Gastrocnemius medialis (tissue), 4 donors: ENCODE results near the gene MYO3B. TPM values are rescaled to one million over a fixed set of nuclear protein-coding genes. Genes with fewer than 3 reads are reported as not detected.

Experiments
- ATAC-seq, 2 donors: fragments of 150-250 bp; one replicate each; pipeline ENCODE4 v1.9.1; 2016
- DNase-seq, 2 donors: peaks; one replicate each; pipeline ENCODE4 v3.0.0-alpha.2; 2019
- H3K27ac ChIP-seq, 4 donors: fragments of 200-600 bp; sonication (generic); 1 replicate in 1 of 4; 2 replicates in 3 of 4; pipeline ENCODE4 v1.5.1; 2016 to 2018; ENCODE audit warnings: mild to moderate bottlenecking in 2 of 4, moderate library complexity in 1 of 4
- H3K27me3 ChIP-seq, 3 donors: fragments of 200-600 bp; sonication (generic) in 2 of 3; 1 replicate in 1 of 3; 2 replicates in 2 of 3; pipeline versions ENCODE4 v1.5.1 to v1.6.0; 2016 to 2019; ENCODE audit warnings: mild to moderate bottlenecking in 1 of 3, moderate library complexity in 1 of 3
- H3K36me3 ChIP-seq, 2 donors: fragments of 200-600 bp; sonication (generic) in 1 of 2; one replicate each; pipeline ENCODE4 v1.5.1; 2017 to 2018
- H3K4me1 ChIP-seq, 2 donors: fragments of 200-600 bp; sonication (generic) in 1 of 2; one replicate each; pipeline ENCODE4 v1.5.1; 2016 to 2017; ENCODE audit warnings: mild to moderate bottlenecking in 2 of 2
- H3K4me3 ChIP-seq, 4 donors: fragments of 200-600 bp; sonication (generic) in 3 of 4; 1 replicate in 1 of 4; 2 replicates in 3 of 4; pipeline ENCODE4 v1.5.1; 2016 to 2019; ENCODE audit warnings: mild to moderate bottlenecking in 2 of 4
- H3K9me3 ChIP-seq, 3 donors: fragments of 200-600 bp; sonication (generic) in 2 of 3; 1 replicate in 1 of 3; 2 replicates in 2 of 3; pipeline ENCODE4 v1.5.1; 2016 to 2019
- CTCF ChIP-seq, 5 experiments: fragments of 450-650 bp in 3 of 5; fragments of 200-600 bp in 2 of 5; sonication (generic) in 2 of 5; IDR thresholded peaks in 4 of 5; conservative IDR thresholded peaks in 1 of 5; 1 replicate in 4 of 5; 2 replicates in 1 of 5; pipeline ENCODE4 v1.5.1; 2016 to 2019; ENCODE audit warnings: antibody characterized with exemption in 5 of 5, mild to moderate bottlenecking in 3 of 5, moderate library complexity in 3 of 5
- POLR2A ChIP-seq, 2 donors: fragments of 450-650 bp; IDR thresholded peaks; one replicate each; pipeline ENCODE4 v1.6.1; 2017; ENCODE audit warnings: antibody characterized with exemption in 2 of 2, mild to moderate bottlenecking in 2 of 2, moderate library complexity in 2 of 2
- in situ Hi-C, 4 donors: fragments of 200-750 bp; cut with MboI; loops; one replicate each; pipeline versions ENCODE4 v1.15.0 to v1.8.0; 2017; ENCODE audit warnings: low sequenced_read_pairs in 4 of 4
- intact Hi-C: fragments of 100-400 bp; cut with DNase I; formaldehyde crosslinking; loops from one replicate; pipeline ENCODE4 v1.15.1; 2023; ENCODE audit warnings: low total_unique reads
- total RNA-seq, 4 donors: library from RNA; depleted of rRNA; stranded (reverse); fragments of >200 nt; gene quantifications; one replicate each; pipeline versions ENCODE4 v1.1.0 to v1.2.3, GENCODE V29; 2016

The MYO3B gene
- total RNA-seq, 4 donors from 2014 or later: 0.07 to 0.27 TPM; not detected in 2

DNA sequence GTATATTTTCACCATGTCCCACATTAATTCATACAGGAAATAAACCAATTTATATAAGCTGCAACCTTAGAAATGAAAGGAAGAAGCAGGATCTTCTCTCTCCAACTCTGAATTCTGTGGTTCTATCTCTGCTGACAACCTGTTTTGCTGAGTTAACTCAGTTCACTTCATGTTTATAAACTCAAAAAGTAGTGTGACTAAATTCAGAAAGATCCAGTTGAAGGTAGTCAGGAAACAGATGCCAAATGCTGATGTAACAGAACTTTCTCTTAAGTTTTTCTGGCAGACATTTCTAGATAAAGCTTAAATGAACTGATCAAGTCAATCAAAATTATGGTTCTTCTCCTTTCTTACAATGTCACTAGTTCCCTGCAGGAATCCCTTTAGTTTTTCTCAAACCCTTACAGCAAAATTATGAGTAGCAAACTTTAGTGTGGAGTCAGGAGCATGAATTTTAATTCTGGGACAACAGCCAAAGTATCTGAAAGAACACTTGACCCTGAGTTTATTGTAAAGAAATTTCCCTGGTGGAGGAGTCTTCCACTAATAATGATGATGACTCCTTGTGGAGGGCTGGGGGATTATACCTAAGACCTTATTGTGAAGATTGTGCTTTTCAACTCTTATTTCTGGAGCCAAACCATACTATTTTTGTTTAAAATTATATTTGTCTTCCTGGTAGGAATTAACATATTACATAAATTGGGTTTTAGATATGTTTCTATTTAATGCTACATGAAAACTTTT lies 216.9 kb downstream of the MYO3B start:
- no peak for ATAC-seq
- in situ Hi-C loops (no loop called here), intact Hi-C loops (no loop called here)

DNA sequence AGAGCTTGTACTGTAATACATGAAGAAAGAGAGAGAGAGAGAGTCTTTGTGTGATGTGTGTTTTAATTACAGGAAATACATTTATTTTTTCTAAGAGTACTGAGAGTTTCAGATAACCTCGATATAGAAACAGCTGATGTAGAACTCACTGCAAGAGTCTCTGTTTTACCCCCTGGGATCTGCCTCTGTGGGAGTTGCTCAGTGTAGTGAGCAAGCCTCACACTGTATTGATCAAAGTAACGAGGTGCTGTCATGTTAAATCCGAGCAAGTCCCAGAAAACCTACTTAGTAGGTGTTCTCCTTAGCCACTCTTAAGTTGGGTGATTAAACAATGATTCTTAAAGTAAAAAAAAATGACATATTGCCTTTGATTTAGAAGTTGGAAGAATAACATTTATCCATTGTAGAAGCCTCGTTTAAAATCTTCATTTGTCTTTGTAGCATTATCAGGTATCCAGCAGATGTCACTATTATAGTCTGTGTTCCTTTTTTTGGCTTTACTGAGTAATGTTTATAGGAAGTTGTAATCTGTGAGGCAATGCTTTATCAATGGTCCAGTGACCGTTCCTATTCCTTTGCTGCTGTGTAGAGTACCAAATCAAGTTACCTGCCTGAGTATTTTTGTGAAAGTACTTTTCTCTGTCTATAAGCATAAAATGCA lies 219.0 kb downstream of the MYO3B start:
- Histone ChIP-seq H3K36me3 (no peaks in the 10 kb centered on the region), H3K4me3 (no peak overlapping the region)
- intact Hi-C loops: no loop called here

More for the DNA sequence above, 216.9 kb downstream of the MYO3B start:
- no peak for DNase-seq
- peaks cover 0 to 9% (median 4%) of the 10 kb centered on the region in 3 donors for H3K27me3 ChIP-seq
- no peaks in the 10 kb centered on the region for H3K36me3 ChIP-seq
- no peaks in the 10 kb centered on the region for H3K9me3 ChIP-seq
- TF ChIP-seq CTCF (IDR thresholded peaks at IDR 0.05 in 4 of 5, conservative IDR thresholded peaks at IDR 0.05 in 1 of 5) (no peak), POLR2A (IDR thresholded peaks at IDR 0.05) (no peak)
- H3K4me3 ChIP-seq: no peak overlapping the region
- H3K27ac ChIP-seq: no peak overlapping the region
- no peaks in the 10 kb centered on the region for H3K4me1 ChIP-seq

GRCh38 chr2:170401187-170401586 lies 223.2 kb downstream of the MYO3B start:
- no peaks in the 10 kb centered on the region for H3K9me3 ChIP-seq
- no peak overlapping the region for H3K4me3 ChIP-seq
- no peaks in the 10 kb centered on the region for H3K4me1 ChIP-seq
- intact Hi-C loops: no loop called here
- TF ChIP-seq CTCF (IDR thresholded peaks at IDR 0.05 in 4 of 5, conservative IDR thresholded peaks at IDR 0.05 in 1 of 5) (no peak), POLR2A (IDR thresholded peaks at IDR 0.05) (no peak)
- H3K27me3 ChIP-seq: peaks cover 0 to 2% (median 0%) of the 10 kb centered on the region in 3 donors
- H3K27ac ChIP-seq: no peak overlapping the region
- in situ Hi-C loops: loop anchor here in 2 of 4 donors (25.0 kb wide), 1 partner anchor 411 kb away; the partner anchor contains the start of gene GAD1 (in 2 of the 2)
- no peaks in the 10 kb centered on the region for H3K36me3 ChIP-seq
- DNase-seq (no peak), ATAC-seq (no peak)

More for the DNA sequence above, 219.0 kb downstream of the MYO3B start:
- in situ Hi-C loops: no loop called here
- Histone ChIP-seq H3K9me3 (no peaks in the 10 kb centered on the region), H3K4me1 (no peaks in the 10 kb centered on the region), H3K27me3 (peaks cover 0 to 9% (median 4%) of the 10 kb centered on the region in 3 donors), H3K27ac (no peak overlapping the region)
- DNase-seq (no peak), ATAC-seq (no peak)
- TF ChIP-seq POLR2A (IDR thresholded peaks at IDR 0.05) (no peak), CTCF (IDR thresholded peaks at IDR 0.05 in 4 of 5, conservative IDR thresholded peaks at IDR 0.05 in 1 of 5) (no peak)

- no peaks in the 10 kb centered on the region for H3K36me3 ChIP-seq
- no peak for TF ChIP-seq POLR2A (IDR thresholded peaks at IDR 0.05)
- no peak for TF ChIP-seq CTCF (IDR thresholded peaks at IDR 0.05 in 4 of 5, conservative IDR thresholded peaks at IDR 0.05 in 1 of 5)
- in situ Hi-C loops: loop anchor here in 2 of 4 donors (25.0 kb wide), 1 partner anchor 407 kb away; the partner anchor contains the start of gene GAD1 (in 2 of the 2)
- H3K27ac ChIP-seq: no peak overlapping the region
- no peaks in the 10 kb centered on the region for H3K9me3 ChIP-seq
- H3K4me1 ChIP-seq: no peaks in the 10 kb centered on the region
- H3K27me3 ChIP-seq: peaks cover 0 to 2% (median 0%) of the 10 kb centered on the region in 3 donors
- DNase-seq (no peak), ATAC-seq (no peak)
- no peak overlapping the region for H3K4me3 ChIP-seq
- intact Hi-C loops: no loop called here
These were observed 226.9 kb downstream of the MYO3B start for GRCh38 chr2:170404846-170405245.
